ENCODE results near the gene CPVL. TPM values are rescaled to one million over a fixed set of nuclear protein-coding genes. Genes with fewer than 3 reads are reported as not detected.

Gene CPVL
- total and polyA plus RNA-seq, 4 donors, result 6.0 to 39.0 (median 12.9) TPM

- no peaks in the 10 kb centered on the region for H3K4me1 ChIP-seq (ENCODE audit: control insufficient read depth in 4 of 4, insufficient read depth in 4 of 4, low read length in 3 of 4)
- H3K9me3 ChIP-seq (ENCODE audit: control insufficient read depth in 4 of 4, low read length in 3 of 4), result no peaks in the 10 kb centered on the region
- no peak for DNase-seq (ENCODE audit: low spot score)
- no peak for TF ChIP-seq ATF3 (IDR thresholded peaks at IDR 0.05)
- TF ChIP-seq RXRA (IDR thresholded peaks at IDR 0.05), result no peak
- TF ChIP-seq CTCF (IDR thresholded peaks at IDR 0.05; ENCODE audit: low read depth, low read length, missing input control), result no peak
- TF ChIP-seq HNF4G (IDR thresholded peaks at IDR 0.05), result no peak
- no peak for TF ChIP-seq MAX (IDR thresholded peaks at IDR 0.05)
- no peak for TF ChIP-seq GABPA (IDR thresholded peaks at IDR 0.05 in 1 of 2, conservative IDR thresholded peaks at IDR 0.05 in 1 of 2)
- TF ChIP-seq NR2F2 (IDR thresholded peaks at IDR 0.05), result no peak
- TF ChIP-seq REST (IDR thresholded peaks at IDR 0.05), result no peak
- TF ChIP-seq RAD21 (IDR thresholded peaks at IDR 0.05), result no peak
- TF ChIP-seq EGR1 (IDR thresholded peaks at IDR 0.05; ENCODE audit: low read depth in 2 of 2), result no peak
- no peak overlapping the region for H3K27ac ChIP-seq (ENCODE audit: low read depth in 1 of 2, low read length in 2 of 2)
- H3K9ac ChIP-seq (ENCODE audit: low read depth in 1 of 2, low read length in 2 of 2), result no peak overlapping the region
- WGBS, result 97% methylated on average over 1 of the region's 1 CpG
- no peaks in the 10 kb centered on the region for H3K36me3 ChIP-seq (ENCODE audit: control insufficient read depth in 4 of 4, insufficient read depth in 3 of 4, low read depth in 1 of 4, low read length in 3 of 4)
- no peak overlapping the region for H3K4me3 ChIP-seq (ENCODE audit: low read depth in 1 of 3, low read length in 3 of 3)
- H3K27me3 ChIP-seq (ENCODE audit: control insufficient read depth in 4 of 4, insufficient read depth in 4 of 4, low read length in 3 of 4), result no peaks in the 10 kb centered on the region
Observed at GRCh38 chr7:29013082-29013695, 133.1 kb downstream of the CPVL start.

- no peaks in the 10 kb centered on the region for H3K27me3 ChIP-seq (ENCODE audit: control insufficient read depth in 4 of 4, insufficient read depth in 4 of 4, low read length in 3 of 4)
- no peaks in the 10 kb centered on the region for H3K36me3 ChIP-seq (ENCODE audit: control insufficient read depth in 4 of 4, insufficient read depth in 3 of 4, low read depth in 1 of 4, low read length in 3 of 4)
- WGBS, result 31% methylated on average over 1 of the region's 1 CpG
- no peak overlapping the region for H3K9ac ChIP-seq (ENCODE audit: low read depth in 1 of 2, low read length in 2 of 2)
- H3K4me3 ChIP-seq (ENCODE audit: low read depth in 1 of 3, low read length in 3 of 3), result no peak overlapping the region
- no peaks in the 10 kb centered on the region for H3K9me3 ChIP-seq (ENCODE audit: control insufficient read depth in 4 of 4, low read length in 3 of 4)
- no peak for TF ChIP-seq FOXA2 (IDR thresholded peaks at IDR 0.05)
- TF ChIP-seq NR2F2 (IDR thresholded peaks at IDR 0.05), result no peak
- TF ChIP-seq REST (IDR thresholded peaks at IDR 0.05), result peak; percentile 18
- TF ChIP-seq JUND (IDR thresholded peaks at IDR 0.05), result no peak
- no peak for TF ChIP-seq ZBTB33 (IDR thresholded peaks at IDR 0.05)
- no peak for TF ChIP-seq SP1 (IDR thresholded peaks at IDR 0.05)
- no peak for TF ChIP-seq HNF4A (conservative IDR thresholded peaks at IDR 0.05)
- TF ChIP-seq EGR1 (IDR thresholded peaks at IDR 0.05; ENCODE audit: low read depth in 2 of 2), result no peak
- TF ChIP-seq RXRA (IDR thresholded peaks at IDR 0.05), result no peak
- H3K27ac ChIP-seq (ENCODE audit: low read depth in 1 of 2, low read length in 2 of 2), result no peak overlapping the region
- no peaks in the 10 kb centered on the region for H3K4me1 ChIP-seq (ENCODE audit: control insufficient read depth in 4 of 4, insufficient read depth in 4 of 4, low read length in 3 of 4)
- DNase-seq (ENCODE audit: low spot score), result no peak
Observed at GRCh38 chr7:29009947-29010346, 136.4 kb downstream of the CPVL start.
